GM19452 (cell line): ENCODE results near the gene XG.
"Not testable (repeated sequence)": the region's sequence is repeated elsewhere in the genome, so short reads cannot be mapped to it uniquely, and the experiment has no call there.

Experiments
- ATAC-seq: cut with Tn5 transposase; IDR thresholded peaks from one replicate; pipeline ENCODE4 v1.9.1; 2021; ENCODE audit not compliant: unreplicated experiment

XG gene

DNA sequence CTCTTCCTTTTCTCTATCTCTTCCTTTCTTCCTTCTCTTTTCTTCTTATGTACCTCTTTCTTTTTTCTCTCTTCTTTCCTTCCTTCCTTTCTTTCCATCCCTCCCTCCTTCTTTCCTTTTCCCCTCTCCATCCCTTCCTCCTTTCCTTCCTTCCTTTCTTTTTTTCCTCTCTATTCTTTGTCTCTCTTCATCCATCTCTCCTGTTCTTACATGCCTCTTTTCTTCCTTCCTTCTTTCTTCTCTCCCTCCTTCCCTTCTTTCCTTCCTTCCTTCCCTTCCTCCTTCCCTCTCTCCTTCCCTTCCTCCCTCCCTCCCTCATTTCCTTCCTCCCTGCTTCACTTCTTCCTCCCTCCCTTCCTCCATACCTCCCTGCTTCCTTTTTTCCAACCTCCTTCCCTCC is 19.2 kb upstream of the XG start:
- no peak for ATAC-seq

DNA sequence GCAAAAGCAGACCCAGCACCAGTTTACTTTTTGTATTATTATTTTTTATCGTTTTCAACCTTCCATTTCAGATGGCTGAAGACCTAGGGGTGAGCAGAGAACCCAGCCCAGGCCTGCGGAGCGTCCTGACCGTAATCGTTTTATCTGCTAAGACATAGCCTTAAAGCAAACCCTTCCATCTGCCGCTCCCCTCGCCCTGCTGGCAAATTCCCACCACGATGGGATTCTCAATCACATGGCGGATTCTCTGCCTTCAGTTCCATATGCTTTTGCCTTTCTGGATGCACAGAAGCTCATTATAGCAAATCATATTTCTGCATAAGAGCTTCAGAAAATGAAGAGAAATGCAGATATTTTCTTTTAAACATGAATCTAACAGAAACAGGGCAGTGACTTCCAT is 18.6 kb upstream of the XG start:
- no peak for ATAC-seq

GRCh38 chrX:2735270-2735669 is 16.6 kb upstream of the XG start:
- no peak for ATAC-seq

- no peak for ATAC-seq
Measured at GRCh38 chrX:2740672-2741071, 11.2 kb upstream of the XG start.

DNA sequence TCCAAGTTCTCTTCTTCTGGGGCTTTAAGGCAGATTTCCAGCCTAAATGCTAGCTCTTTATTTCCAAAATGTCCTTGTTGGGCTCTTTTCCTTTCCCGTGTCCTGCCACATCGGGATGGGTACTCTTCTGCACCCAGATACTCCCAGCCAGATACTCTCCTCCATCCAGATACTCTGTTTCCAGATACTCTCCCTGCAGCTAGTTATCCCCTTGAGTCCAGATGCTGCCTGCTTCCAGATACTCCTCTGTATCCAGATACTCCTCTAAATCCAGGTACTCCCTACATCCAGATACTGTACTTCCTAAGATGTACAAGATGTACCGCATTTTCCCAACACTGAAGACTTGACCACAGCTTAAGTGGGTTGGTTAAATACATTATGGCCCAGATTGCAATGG is 10.5 kb upstream of the XG start:
- no peak for ATAC-seq

DNA sequence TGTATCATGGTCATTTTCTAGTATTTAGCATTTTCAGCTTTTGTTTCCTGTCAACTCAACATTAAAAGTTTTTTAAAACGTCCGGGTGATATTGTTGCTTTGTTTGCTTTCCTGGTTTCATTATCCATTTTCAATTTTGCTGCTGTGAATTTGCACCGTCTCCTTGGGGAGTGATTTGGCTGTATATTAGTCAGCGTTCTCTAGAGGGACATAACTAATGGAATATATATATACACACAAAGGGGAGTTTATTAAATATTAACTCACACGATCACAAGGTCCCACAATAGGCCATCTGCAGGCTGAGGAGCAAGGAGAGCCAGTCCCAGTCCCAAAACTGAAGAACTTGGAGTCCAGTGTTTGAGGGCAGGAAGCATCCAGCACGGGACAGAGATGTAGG is 5.6 kb upstream of the XG start:
- ATAC-seq = not testable (repeated sequence)

DNA sequence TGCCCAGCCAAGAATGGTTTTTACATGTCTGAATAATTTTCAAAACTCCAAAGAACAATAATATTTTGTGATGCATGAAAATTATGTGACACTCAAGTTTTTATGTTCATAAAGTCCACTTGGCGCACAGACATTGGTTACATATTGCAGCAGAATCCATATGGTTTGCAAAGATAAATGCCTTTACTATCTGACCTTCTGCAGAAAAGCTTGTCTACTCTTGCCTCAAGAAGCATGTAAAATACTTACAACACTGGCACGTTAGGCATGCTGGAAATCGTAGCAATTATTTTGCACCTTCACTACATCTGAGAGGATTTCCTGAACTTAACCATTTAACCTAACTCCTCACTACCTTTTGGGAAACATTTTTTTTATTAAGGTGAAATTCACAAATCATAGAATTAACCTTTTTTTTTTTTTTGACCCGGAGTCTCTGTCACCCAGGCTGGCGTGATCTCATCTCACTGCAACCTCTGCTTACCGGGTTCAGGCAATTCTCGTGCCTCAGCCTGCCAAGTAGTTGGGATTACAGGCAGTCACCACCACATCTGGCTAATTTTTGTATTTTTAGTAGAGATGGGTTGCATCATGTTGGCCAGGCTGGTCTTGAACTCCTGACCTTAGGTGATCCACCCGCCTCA is 3.5 kb upstream of the XG start:
- ATAC-seq = no peak

DNA sequence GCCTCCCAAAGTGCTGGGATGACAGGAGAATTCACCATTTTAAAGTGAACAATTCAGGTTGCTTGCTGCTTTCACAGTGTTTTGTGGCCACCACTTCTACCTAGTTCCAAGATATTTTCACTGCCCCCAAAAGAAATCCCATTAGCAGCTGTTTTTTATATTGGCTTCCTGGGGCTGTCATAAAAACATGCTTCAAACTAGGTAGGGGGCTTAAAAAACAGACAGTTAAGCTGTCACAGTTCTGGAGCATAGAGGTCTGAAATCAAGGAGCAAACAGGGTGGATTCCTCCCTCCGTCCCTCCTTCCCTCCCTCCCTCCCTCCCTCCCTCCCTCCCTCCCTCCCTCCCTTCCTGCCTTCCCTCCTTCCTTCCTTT is 3.0 kb upstream of the XG start:
- no peak for ATAC-seq

DNA sequence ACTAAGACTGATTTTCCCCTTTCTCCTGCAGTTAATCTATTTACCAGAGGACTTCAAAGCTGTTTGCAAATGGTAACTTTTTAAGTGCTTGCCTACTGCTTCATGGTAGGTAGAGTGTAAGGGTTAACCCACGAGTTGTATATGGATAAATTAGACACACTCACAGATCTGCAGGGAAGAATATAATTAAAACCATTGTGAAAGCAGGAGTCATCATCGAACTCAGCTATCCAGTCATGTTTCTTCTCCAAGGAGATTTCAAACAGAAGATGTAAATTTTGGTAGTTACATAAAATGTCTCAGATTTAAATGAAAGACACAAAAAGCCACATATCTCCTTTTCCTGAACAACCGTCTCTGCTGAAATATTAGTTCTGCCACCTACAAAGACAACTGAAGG is 549 bp upstream of the XG start:
- ATAC-seq = no peak

DNA sequence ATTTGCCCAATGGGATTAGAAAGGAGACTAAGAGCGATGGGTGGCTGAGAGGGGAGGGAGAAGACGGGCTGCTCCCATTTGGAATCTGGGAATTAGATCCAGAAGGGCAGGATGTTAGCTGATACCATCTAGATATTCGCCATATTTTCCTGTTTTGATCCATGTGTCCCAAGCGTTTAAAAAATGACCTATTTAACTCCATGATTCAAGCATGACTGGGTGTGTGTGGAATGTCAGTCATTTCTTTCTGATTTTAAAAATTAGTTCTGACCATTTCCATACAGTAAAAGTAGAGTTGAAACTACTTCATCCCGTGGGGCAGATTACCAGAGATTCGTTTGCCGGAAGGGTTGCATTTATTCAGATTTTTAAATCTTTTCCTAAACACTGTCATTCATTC is 601 bp downstream of the XG start:
- ATAC-seq = not testable (repeated sequence)

DNA sequence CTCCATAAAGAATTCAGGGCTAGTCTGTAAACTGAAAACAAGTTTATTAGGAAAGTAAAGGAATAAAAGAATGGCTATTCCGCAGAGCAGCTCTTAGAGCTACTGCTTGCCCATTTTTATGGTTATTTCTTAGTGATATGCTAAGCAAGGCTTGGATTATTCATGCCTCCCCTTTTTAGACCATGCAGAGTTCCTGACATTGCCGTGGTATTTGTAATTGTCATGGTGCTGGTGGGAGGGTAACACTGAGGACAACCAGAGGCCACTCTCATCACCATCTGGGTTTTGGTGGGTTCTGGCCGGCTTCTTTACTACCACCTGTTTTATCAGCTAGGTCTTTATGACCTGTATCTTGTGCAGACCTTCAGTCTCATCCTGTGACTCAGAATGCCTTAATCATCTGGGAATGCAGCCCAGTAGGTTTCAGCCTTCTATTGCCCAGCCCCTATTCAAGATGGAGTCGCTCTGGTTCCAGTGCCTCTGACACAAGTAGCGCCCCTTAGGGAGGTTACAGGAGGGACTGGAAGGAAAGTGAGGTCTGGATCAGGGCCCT is 3.4 kb downstream of the XG start:
- not testable (repeated sequence) for ATAC-seq

- no peak for ATAC-seq
Measured at GRCh38 chrX:2756548-2756947, 4.7 kb downstream of the XG start.

GRCh38 chrX:2761246-2761645 is 9.4 kb downstream of the XG start:
- no peak for ATAC-seq

GRCh38 chrX:2762671-2763070 is 10.8 kb downstream of the XG start:
- ATAC-seq = not testable (repeated sequence)

DNA sequence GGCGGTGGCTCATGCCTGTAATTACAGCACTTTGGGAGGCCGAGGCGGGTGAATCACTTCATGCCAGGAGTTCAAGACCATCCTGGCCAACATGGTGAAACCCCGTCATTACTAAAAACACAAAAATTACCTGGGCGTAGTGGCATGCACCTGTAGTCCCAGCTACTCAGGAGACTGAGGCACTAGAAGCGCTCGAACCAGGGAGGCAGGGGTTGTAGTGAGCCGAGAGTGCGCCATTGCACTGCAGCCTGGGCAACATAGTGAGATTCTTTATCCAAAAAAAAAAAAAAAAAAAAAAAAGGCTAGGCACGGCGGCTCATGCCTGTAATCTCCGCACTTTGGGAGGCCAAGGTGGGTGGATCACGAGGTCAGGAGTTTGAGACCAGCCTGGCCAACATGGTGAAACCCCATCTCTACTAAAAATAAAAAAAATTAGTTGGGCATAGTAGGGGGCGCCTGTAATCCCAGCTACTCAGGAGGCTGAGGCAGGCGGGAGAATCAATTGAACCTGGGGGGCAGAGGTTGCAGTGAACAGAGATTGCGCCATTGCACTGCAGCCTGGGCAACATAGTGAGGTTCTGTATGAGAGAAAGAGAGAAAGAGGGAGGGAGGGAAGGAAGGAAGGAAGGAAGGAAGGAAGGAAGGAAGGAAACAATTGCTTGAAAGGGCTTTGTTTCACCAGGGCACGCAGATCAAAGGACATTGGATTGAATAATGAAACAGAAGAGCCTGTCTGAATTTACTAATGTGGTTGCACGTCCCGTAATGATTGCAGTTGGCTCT is 13.1 kb downstream of the XG start:
- not testable (repeated sequence) for ATAC-seq

DNA sequence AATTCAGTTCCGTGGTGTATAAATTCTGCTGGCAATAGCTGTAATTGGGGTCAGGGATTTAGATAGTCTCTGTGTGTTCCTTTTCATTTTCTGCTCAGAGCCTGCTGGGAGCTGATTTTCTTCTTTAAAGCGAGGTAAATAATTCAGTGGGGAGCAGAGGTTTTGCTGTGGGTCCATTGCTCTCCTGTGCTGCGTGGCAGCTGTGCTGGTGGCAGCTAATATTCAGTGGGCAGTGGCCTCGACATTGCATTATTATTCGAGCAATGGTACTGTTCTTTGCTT is 13.7 kb downstream of the XG start:
- ATAC-seq = no peak

- no peak for ATAC-seq
Measured at GRCh38 chrX:2766906-2767305, 15.1 kb downstream of the XG start.

DNA sequence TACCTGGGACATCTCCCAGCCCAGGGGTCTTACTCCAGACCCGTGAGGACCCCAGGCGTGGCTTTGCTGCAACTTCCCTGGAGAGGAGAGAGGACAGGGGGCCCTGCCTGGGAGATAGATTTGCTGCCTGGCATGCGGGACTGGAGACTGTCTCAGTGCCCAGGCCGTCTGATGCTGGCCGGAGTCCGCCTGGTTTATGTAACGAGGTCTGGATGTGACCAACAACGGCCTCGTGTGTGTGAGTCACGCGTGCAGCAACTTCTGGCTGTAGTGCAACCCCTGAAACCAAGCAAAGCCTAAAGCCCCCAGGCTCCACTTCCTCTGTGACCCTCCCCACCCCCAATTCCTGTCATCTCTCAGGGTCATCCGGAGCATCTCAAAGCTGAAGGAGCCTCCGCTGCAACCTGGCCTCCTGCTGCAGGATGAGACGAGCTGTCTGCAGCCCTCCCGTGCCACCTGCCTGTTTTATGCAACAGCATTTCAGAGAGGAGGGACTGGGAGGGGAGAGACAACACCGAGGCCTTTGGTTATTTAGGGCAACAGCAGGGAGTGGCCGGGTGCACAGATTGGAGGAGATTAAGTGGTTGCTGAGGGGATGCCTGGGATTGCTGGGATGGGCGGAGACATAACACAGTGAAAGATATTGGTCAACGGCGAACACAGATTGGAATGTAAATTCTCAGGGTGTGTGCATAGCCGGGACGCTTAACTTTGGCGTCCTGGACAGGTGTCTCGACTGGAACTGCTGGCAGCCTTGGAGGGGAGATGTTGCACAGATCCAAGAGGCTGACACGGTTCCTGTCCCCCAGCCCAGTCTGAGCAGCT is 16.0 kb downstream of the XG start:
- ATAC-seq = no peak

DNA sequence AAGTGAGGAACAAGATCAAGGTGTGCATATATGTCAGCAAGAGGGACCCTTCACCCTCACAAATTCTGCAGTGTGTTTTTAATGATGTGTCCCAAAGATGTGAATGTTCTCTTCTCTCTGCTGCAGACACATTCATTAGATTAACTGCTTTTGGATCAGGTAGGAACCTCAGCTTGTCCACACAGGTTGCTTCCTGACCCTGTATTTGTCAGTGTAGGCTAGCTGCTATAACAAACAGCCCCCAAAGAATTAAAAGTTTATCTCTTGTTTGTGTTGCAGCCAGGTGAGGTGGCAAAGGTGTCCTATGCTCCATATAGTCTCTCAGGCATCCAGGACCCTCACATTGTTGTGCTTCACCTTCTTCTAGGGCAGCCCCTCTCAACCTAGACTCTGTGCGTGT is 17.8 kb downstream of the XG start:
- no peak for ATAC-seq

- not testable (repeated sequence) for ATAC-seq
Measured at GRCh38 chrX:2773166-2774055, 21.6 kb downstream of the XG start.

DNA sequence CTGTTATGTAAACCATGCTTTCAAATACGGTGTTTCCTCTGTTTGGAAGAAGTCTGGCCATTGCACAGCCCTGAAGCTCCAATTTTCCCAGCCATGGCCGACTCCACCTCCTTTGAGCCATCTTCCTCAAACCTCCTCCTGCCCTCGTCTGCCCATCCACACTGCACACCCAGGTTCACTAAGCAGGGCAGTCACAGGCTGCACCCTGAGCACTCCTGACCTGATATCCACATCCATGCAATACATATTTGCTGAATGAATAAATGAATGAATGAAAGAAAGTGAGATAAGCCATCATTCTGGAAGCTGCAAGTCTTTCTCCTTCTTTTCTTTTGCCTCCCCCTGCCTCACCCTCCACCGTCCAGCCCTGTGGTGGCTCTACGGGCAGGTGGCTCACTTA is 22.2 kb downstream of the XG start:
- ATAC-seq = no peak
